GM21786 (cell line): ENCODE results near the gene NOTCH2.

Experiments used
- ATAC-seq: cut with Tn5 transposase; IDR thresholded peaks from one replicate; pipeline ENCODE4 v1.9.1; 2021; ENCODE audit not compliant: unreplicated experiment

The NOTCH2 gene

DNA sequence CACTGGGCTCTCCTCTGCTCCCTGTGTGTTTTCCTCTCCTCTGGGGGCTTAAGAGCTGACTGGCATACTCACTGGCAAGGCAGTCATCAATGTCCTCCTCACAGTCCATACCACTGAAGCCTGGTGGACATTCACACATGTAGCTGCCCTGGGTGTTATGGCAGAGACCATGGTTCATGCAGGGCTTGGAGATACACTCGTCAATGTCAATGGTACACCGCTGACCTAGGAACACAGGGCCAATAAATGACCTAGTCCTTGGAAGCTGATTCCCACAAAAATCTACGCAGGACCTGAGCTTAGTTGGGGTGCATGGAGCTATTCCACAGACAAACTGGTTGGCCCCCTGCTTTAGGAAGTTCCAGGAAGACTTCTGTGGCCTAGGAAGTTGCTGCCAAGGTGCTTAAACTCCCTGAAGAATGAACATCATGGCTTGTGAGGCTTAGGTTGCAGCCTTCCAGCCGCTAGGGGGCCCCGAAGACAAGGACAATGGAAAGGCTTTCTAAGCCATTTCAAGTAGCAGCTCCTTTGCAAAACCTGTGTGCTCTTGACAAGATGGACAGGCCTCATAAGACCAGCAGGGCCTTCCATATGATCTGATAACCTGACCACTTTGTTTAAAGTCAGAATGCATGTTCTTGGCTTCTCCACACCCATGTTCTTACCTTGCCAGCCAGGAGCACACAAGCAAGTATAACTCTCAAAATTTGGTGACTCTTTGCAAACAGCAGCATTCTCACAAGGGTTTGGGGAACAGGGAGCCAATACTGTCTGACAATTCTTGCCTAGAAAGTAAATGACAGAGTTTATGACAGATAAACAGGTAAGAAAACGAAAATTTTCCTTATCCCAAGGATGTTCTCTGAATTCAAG lies 120.9 kb downstream of the NOTCH2 start:
- ATAC-seq = peak; percentile 56

- ATAC-seq = no peak
Measured at GRCh38 chr1:119947468-119947867, 122.0 kb downstream of the NOTCH2 start.

GRCh38 chr1:119946724-119947123 lies 122.7 kb downstream of the NOTCH2 start:
- ATAC-seq = no peak

DNA sequence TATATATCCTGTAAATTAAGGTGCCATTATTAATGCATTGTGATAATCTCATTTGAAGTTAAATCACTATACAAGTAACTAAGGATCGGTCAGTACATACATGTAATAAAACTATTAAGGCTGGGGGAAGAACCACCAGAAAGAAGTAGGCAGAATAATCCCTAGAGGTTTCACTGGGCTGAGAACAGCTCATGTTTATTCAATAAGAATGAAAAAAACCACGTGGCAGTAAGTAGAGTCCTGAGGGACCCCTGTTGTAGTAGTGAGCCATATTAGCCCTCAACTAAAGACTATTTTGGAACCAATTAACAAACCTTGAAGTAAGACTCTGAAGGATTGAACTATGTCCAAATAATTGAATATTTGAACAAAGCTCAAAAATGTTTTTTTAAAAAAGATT lies 126.2 kb downstream of the NOTCH2 start:
- ATAC-seq = no peak

- no peak for ATAC-seq
Measured at GRCh38 chr1:119941392-119941791, 128.1 kb downstream of the NOTCH2 start.

DNA sequence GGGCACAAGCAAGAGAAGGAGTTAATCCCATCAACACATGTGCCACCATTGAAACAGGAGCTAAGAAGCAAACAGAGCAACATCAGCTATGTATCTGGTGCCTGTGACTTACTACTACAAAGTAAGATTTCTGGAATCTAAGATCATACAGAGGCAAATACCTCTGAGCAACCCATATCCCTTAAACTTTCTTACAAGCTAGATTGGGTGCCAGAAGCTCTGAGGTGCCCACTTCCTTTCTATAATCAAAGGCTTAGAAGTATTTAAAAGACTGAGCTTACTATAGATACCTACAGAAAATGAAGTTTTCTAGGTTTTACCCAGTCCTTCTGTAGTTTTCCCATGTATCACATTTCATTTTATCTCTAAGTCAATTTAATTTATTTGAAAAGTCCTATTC lies 128.8 kb downstream of the NOTCH2 start:
- ATAC-seq = no peak

DNA sequence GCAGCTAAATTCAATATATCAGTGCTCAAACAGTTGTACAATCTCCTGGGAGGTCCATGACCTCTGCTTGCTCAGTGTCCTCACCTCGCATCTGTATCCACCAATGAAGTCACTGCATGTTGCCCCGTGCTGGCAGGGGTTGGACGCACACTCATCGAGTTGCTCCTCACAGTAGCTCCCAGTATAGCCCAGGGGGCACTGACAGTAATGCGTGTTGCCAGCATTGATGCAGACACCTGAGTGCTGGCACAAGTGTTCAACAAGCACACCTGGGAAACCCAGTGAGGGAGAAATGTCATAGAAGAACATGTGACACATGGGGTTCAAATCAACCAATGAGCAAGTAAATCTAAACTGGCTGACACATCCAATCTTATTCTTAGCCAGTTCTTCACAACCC lies 132.3 kb downstream of the NOTCH2 start:
- no peak for ATAC-seq

GRCh38 chr1:119935915-119936314 lies 133.5 kb downstream of the NOTCH2 start:
- ATAC-seq = no peak

- ATAC-seq = no peak
Measured at GRCh38 chr1:119935373-119935772, 134.1 kb downstream of the NOTCH2 start.

GRCh38 chr1:119933397-119933796 lies 136.1 kb downstream of the NOTCH2 start:
- no peak for ATAC-seq

- ATAC-seq = no peak
Measured at GRCh38 chr1:119929643-119930315, 139.7 kb downstream of the NOTCH2 start.

DNA sequence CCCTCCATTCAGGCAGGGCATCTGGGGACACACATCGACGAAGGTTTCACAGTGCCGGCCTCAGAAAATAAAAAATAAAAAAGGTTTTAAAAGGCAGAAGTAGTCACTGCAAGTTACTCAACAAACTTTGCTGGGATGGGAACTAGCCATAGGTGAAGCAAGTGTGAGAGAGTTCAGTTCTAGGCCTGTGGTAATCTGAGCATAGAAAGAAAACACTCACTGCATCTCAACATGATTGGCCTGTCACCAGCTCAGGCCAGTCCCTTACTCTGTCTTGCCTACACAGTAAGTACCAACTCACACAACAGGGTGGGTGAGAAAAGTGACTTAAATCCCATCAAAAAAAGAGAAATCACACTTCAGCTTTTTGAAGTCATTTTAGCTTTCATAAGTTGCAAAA lies 142.9 kb downstream of the NOTCH2 start:
- ATAC-seq = no peak

GRCh38 chr1:119924948-119925898 lies 144.2 kb downstream of the NOTCH2 start:
- no peak for ATAC-seq

- ATAC-seq = no peak
Measured at GRCh38 chr1:119920104-119920968, 149.1 kb downstream of the NOTCH2 start.

GRCh38 chr1:119919241-119919640 lies 150.2 kb downstream of the NOTCH2 start:
- ATAC-seq = no peak

DNA sequence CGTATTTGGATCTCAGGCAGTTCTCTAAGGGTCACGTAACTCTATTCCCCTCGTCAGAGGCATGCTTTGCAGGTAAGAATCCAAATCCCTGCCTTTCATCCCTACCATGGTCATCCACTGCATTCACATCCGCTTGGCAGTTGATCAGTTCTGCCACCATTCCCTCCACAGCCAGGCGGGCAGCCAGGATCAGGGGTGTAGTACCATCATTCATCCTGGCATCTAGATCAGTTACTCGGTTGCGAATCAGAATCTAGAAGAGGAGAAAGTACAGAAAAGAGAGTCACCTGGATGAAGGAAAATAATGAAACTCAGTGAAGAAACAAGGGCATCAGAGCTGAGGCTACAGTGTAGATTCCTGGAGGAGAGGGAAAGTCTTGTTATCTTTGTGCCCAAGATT lies 151.2 kb downstream of the NOTCH2 start:
- ATAC-seq = no peak

GRCh38 chr1:119917304-119918055 lies 152.0 kb downstream of the NOTCH2 start:
- ATAC-seq = no peak

- ATAC-seq = no peak
Measured at GRCh38 chr1:119915517-119915916, 153.9 kb downstream of the NOTCH2 start.

- ATAC-seq = no peak
Measured at GRCh38 chr1:119914071-119914470, 155.4 kb downstream of the NOTCH2 start.

GRCh38 chr1:119912963-119913362 lies 156.5 kb downstream of the NOTCH2 start:
- ATAC-seq = no peak
